Neural progenitor cell (in vitro differentiated cells): ENCODE results near the gene R3HDM1.

Experiments used
- CTCF ChIP-seq: fragments of 200-600 bp; sonication (generic); IDR thresholded peaks from 2 replicates; pipeline ENCODE4 v1.5.1; 2017; ENCODE audit warnings: antibody characterized with exemption, mild to moderate bottlenecking
- EZH2phosphoT487 ChIP-seq: fragments of 200-600 bp; sonication (generic); IDR thresholded peaks from 2 replicates; pipeline ENCODE4 v1.6.1; 2017; ENCODE audit warnings: antibody characterized with exemption

- no peak for TF ChIP-seq CTCF
- no peak for TF ChIP-seq EZH2phosphoT487
Observed at GRCh38 chr2:135663148-135663700, 131.9 kb downstream of the R3HDM1 start.
